Astrocyte of the spinal cord (primary cell): Measurements from ENCODE around the gene C1orf141.
"Not testable (repeated sequence)": the region's sequence is repeated elsewhere in the genome, so short reads cannot be mapped to it uniquely, and the experiment has no call there.

Experiments used
- DNase-seq: peaks from one replicate; pipeline ENCODE4 v3.0.0; 2011; ENCODE audit warnings: low read depth, low spot score
- H3K4me3 ChIP-seq: 2 replicates; pipeline ENCODE4 v1.5.1; 2011; ENCODE audit warnings: low read depth, mild to moderate bottlenecking, low read length, moderate library complexity
- in situ Hi-C: cut with HindIII; loops from 2 replicates; pipeline ENCODE4 v1.10.0; 2017; ENCODE audit warnings: low sequenced_read_pairs
- TF ChIP-seq, protein P1 (sequence below): IDR thresholded peaks from 2 replicates; pipeline ENCODE4 v1.5.1; 2012; ENCODE audit warnings: low read depth, mild to moderate bottlenecking, low read length, inconsistent platforms

C1orf141 gene

DNA sequence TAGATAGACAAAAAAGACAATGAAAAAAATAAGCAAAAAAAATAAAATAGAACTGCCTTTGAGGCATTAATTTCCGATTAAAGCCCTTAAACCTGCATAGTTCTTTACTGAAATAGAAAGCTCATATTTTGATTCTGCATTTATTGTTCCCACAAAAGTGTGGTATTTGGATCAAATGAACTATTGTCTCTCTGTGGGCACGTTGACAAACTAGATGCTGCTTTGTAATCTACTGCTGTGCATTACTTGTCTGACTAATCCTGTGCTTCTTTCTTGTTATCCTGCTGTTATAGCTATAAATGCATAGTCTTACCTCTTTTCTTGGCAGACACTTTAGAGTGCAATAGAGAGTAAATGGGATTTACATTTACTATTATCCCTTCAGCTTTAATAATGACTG lies 49.4 kb downstream of the C1orf141 start:
- no peak for DNase-seq
- in situ Hi-C loops, result no loop called here
- TF ChIP-seq, protein P1, sequence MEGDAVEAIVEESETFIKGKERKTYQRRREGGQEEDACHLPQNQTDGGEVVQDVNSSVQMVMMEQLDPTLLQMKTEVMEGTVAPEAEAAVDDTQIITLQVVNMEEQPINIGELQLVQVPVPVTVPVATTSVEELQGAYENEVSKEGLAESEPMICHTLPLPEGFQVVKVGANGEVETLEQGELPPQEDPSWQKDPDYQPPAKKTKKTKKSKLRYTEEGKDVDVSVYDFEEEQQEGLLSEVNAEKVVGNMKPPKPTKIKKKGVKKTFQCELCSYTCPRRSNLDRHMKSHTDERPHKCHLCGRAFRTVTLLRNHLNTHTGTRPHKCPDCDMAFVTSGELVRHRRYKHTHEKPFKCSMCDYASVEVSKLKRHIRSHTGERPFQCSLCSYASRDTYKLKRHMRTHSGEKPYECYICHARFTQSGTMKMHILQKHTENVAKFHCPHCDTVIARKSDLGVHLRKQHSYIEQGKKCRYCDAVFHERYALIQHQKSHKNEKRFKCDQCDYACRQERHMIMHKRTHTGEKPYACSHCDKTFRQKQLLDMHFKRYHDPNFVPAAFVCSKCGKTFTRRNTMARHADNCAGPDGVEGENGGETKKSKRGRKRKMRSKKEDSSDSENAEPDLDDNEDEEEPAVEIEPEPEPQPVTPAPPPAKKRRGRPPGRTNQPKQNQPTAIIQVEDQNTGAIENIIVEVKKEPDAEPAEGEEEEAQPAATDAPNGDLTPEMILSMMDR, result no peak
- H3K4me3 ChIP-seq, result no peak overlapping the region

DNA sequence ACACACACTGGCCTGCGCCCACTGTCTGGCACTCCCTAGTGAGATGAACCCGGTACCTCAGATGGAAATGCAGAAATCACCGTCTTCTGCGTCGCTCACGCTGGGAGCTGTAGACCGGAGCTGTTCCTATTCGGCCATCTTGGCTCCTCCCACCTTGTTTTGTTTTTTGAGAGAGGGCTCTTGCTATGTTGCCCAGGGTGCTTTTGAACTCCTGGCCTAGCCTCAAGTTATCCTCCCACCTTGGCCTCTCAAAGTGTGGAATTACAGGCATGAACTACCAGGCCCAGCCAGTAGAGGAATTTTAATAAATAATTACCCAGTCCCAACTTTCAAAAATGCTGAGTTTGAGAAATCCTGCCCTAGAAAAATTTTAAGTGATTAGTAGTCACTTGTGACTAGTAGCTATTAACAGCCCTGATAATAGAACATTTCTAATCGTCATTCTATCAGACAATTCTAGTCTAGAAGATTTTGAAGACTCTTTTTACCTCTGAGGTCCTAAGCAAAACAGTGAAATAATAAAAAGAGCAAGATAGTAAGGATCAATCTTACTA lies 49.9 kb downstream of the C1orf141 start:
- H3K4me3 ChIP-seq, result no peak overlapping the region
- TF ChIP-seq, protein P1, result no peak
- in situ Hi-C loops, result no loop called here
- DNase-seq, result no peak

DNA sequence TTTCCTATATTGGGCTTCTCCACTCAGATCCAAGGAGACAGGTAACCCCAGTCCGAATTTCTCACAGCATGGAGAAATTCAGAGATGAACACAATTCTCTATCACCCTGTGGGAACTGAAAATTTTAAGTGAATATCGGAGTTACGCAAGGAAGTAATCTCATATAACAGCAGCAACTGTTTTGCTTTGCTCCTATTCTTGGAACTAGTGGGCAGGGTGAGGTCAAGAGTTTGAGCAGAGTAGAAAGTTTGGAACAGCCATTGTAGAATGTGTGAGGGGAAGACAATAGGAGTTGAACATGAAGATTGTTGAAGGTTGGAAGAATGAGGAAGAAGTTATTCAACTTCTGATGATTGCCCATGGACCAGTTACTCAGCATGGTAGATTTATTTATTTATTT lies 56.5 kb downstream of the C1orf141 start:
- no peak for DNase-seq

DNA sequence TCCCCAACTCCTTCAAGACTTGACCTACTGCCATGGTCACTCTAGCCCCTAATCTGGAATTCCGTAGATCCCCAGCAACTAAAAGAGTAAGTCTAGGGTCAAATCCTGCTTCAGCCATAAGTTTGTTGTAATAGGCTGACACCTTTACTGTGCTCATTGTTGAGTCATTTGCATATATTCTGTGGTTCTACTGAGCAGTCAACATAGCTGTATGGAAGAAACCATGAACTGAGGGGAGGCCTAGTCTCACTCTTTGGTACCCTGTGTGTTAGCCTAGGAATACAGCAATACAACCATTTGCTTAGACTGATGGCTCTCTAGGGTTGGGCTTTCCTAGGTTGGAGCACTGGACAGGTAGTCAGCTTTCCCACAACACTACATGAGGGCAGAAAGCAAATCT lies 57.2 kb downstream of the C1orf141 start:
- no peak overlapping the region for H3K4me3 ChIP-seq
- TF ChIP-seq, protein P1, result no peak
- in situ Hi-C loops, result no loop called here
- DNase-seq, result no peak

More for the DNA sequence above, 56.5 kb downstream of the C1orf141 start:
- H3K4me3 ChIP-seq, result no peak overlapping the region
- TF ChIP-seq, protein P1, result no peak
- in situ Hi-C loops, result no loop called here

DNA sequence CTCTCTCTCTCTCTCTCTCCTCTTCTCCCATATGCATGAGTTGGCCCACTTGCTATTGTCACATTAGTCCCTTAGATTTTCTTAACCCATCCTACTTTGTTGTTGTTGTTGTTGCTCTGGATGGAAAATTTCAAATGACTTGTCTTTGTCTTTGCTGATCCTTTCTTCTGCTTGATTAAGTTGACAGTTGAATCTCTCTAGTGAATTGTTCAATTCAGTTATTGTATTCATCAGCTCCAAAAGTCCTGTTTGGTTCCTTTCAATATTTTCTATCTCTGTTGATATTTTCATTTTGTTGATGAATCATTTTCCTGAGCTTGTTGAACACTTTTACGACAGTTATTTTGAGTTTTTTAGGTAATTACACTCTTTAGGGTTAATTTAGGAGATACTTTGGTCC lies 62.0 kb downstream of the C1orf141 start:
- TF ChIP-seq, protein P1, result no peak
- no peak overlapping the region for H3K4me3 ChIP-seq
- no peak for DNase-seq
- in situ Hi-C loops, result no loop called here

DNA sequence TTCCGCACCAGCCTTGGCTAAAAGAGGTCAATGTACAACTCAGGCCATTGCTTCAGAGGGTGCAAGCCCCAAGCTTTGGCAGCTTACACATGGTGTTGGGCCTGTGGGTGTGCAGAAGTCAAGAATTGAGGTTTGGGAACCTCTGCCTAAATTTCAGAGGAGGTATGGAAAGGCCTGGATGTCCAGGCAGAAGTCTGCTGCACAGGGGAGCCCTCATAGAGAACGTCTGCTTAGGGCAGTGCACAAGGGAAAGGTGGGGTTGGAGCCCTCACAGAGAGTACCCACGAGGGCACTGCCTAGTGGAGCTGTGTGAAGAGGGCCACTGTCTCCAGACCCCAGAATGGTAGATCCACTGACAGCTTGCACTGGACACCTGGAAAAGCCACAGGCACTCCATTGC lies 67.1 kb downstream of the C1orf141 start:
- DNase-seq, in situ Hi-C loops, H3K4me3 ChIP-seq: not testable (repeated sequence)

DNA sequence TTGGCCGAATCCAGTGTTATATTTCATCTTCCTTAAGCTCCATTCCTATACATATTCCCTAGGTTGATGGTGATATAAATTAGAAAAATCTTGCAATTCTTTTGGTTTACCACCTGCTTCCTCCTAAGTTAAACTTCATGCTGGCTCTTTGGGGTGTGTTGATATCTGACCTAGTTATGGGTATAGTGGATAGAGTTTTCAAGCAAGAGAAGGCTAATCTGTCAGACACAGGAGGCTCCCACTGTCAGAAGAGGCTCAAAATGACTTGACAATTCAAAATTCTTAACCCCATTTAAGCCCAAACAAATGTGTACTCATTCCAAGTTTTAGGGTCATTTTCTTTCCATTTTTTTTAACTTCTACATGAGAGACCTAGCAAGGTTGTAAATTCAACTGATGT lies 72.4 kb downstream of the C1orf141 start:
- no peak for DNase-seq
- H3K4me3 ChIP-seq, result no peak overlapping the region
- TF ChIP-seq, protein P1, result no peak
- in situ Hi-C loops, result no loop called here
